Lung (tissue), 12 donors: ENCODE measurements around the gene PCAT7. TPM values are rescaled to one million over a fixed set of nuclear protein-coding genes. Genes with fewer than 3 reads are reported as not detected.

ENCODE experiments used
- ATAC-seq: fragments of 200-7000 bp; cut with Tn5 transposase; one replicate; pipeline ENCODE4 v1.9.1; 2020; ENCODE audit warnings: moderate number of reproducible peaks; ENCODE audit not compliant: insufficient read depth, low FRiP score
- DNase-seq, 3 donors: peaks; one replicate each; pipeline ENCODE4 v3.0.0-alpha.2; 2013 to 2017
- H3K27ac ChIP-seq, 2 donors: one replicate each; pipeline ENCODE4 v1.5.1; 2013; ENCODE audit warnings: mild to moderate bottlenecking in 2 of 2, moderate library complexity in 2 of 2, control low read depth in 1 of 2, inconsistent platforms in 1 of 2, low read depth in 1 of 2, low read length in 1 of 2
- H3K27me3 ChIP-seq, 3 donors: one replicate each; pipeline ENCODE4 v1.5.1; 2013; ENCODE audit warnings: low read length in 2 of 3; ENCODE audit not compliant: control insufficient read depth in 3 of 3, insufficient read depth in 3 of 3
- H3K36me3 ChIP-seq, 4 donors: one replicate each; pipeline ENCODE4 v1.5.1; 2013; ENCODE audit warnings: low read length in 4 of 4, mild to moderate bottlenecking in 1 of 4, moderate library complexity in 1 of 4; ENCODE audit not compliant: control insufficient read depth in 4 of 4, insufficient read depth in 4 of 4
- H3K4me1 ChIP-seq, 5 donors: one replicate each; pipeline ENCODE4 v1.5.1; 2013; ENCODE audit warnings: low read length in 5 of 5, mild to moderate bottlenecking in 2 of 5, moderate library complexity in 1 of 5; ENCODE audit not compliant: control insufficient read depth in 5 of 5, insufficient read depth in 5 of 5
- H3K4me3 ChIP-seq: one replicate; pipeline ENCODE4 v1.5.1; 2013; ENCODE audit warnings: mild to moderate bottlenecking, control low read depth, moderate library complexity
- H3K9ac ChIP-seq, 2 donors: one replicate each; pipeline ENCODE4 v1.5.1; 2013; ENCODE audit warnings: low read length in 2 of 2, control low read depth in 1 of 2; ENCODE audit not compliant: insufficient read depth in 1 of 2
- H3K9me3 ChIP-seq, 4 donors: one replicate each; pipeline ENCODE4 v1.5.1; 2013; ENCODE audit warnings: low read length in 3 of 4, mild to moderate bottlenecking in 1 of 4, moderate library complexity in 1 of 4; ENCODE audit not compliant: control insufficient read depth in 4 of 4, insufficient read depth in 3 of 4
- CTCF ChIP-seq: IDR thresholded peaks from 2 replicates; pipeline ENCODE4 v1.5.1; 2012; ENCODE audit warnings: mild to moderate bottlenecking; ENCODE audit errors: control extremely low read depth, extremely low read depth
- WGBS, 2 donors: extraction: QIAGEN DNeasy Blood & Tissue Kit; methylation state at CpG; one replicate each; pipeline ENCODE4 v1.1.7; 2013; 5-methylcytosine and 5-hydroxymethylcytosine counted together
- polyA plus RNA-seq, 2 donors: library from polyadenylated mRNA; stranded (reverse); fragments of 200-250 nt; gene quantifications; one replicate each; pipeline ENCODE4 v1.2.1, GENCODE V29; 2013
- total RNA-seq, 2 donors: library from RNA; depleted of rRNA in 1 of 2; stranded (reverse); fragments of >200 nt in 1 of 2; gene quantifications; one replicate each; pipeline ENCODE4 v1.2.1, GENCODE V29; 2014 to 2021
- donor health status: control.
- donor health status: control.
- donor health status: Bipolar disorder and iron deficiency.
- donor health status: healthy.
- donor health status: DM: yes; HTN: yes; CAD: no.

PCAT7 gene
- total and polyA plus RNA-seq, 4 donors, result 0.09 to 0.28 (median 0.10) TPM; not detected in 1

GRCh38 chr9:94606646-94607422 is 52.0 kb downstream of the PCAT7 start:
- Histone ChIP-seq H3K4me1 (peaks cover 0 to 47% (median 12%) of the 10 kb centered on the region in 5 donors), H3K9ac (no peak overlapping the region), H3K9me3 (no peaks in the 10 kb centered on the region), H3K36me3 (peaks cover 0 to 8% (median 0%) of the 10 kb centered on the region in 4 donors), H3K27ac (no peak overlapping the region), H3K4me3 (no peak overlapping the region), H3K27me3 (no peaks in the 10 kb centered on the region)
- no peak for TF ChIP-seq CTCF
- no peak for ATAC-seq
- DNase-seq, result no peak
- 93 to 95% methylated on average over 24 of the region's 24 CpGs for WGBS, 2 donors

- Histone ChIP-seq H3K4me3 (no peak overlapping the region), H3K36me3 (peaks cover 0 to 8% (median 0%) of the 10 kb centered on the region in 4 donors), H3K27me3 (no peaks in the 10 kb centered on the region), H3K9me3 (no peaks in the 10 kb centered on the region), H3K4me1 (peaks cover 0 to 47% (median 12%) of the 10 kb centered on the region in 5 donors), H3K27ac (no peak overlapping the region), H3K9ac (peak overlapping the region in 1 of 2 donors; percentile 2)
- DNase-seq (no peak), ATAC-seq (no peak)
- 95 to 100% methylated on average over 8 of the region's 8 CpGs for WGBS, 2 donors
- TF ChIP-seq CTCF, result no peak
These were observed 52.5 kb downstream of the PCAT7 start for GRCh38 chr9:94607423-94607691.

GRCh38 chr9:94610181-94610606 is 55.3 kb downstream of the PCAT7 start:
- no peak for ATAC-seq
- DNase-seq, result peak; percentile 89 to 99 (median 99)
- H3K4me1 ChIP-seq, result peaks cover 0 to 39% (median 12%) of the 10 kb centered on the region in 5 donors
- H3K27me3 ChIP-seq, result no peaks in the 10 kb centered on the region
- no peak overlapping the region for H3K4me3 ChIP-seq
- peaks cover 0 to 10% (median 0%) of the 10 kb centered on the region in 4 donors for H3K36me3 ChIP-seq
- H3K9ac ChIP-seq, result no peak overlapping the region
- no peak for TF ChIP-seq CTCF
- WGBS, 2 donors, result 73 to 75% methylated on average over 6 of the region's 6 CpGs
- no peaks in the 10 kb centered on the region for H3K9me3 ChIP-seq
- no peak overlapping the region for H3K27ac ChIP-seq
